Activated CD4-positive, CD25-positive, alpha-beta regulatory T cell treated with anti-CD3 and anti-CD28 coated beads, Interleukin-2, amount 50 U/mL, for 24 hours (primary cell): ENCODE measurements around the gene ARHGAP45.

Source experiments
- ATAC-seq, 2 donors: fragments of 150-1000 bp; cut with Tn5 transposase; one replicate each; pipeline ENCODE4 v1.10.0; 2021; ENCODE audit warnings: mild to moderate bottlenecking in 1 of 2, moderate library complexity in 1 of 2

The ARHGAP45 gene

DNA sequence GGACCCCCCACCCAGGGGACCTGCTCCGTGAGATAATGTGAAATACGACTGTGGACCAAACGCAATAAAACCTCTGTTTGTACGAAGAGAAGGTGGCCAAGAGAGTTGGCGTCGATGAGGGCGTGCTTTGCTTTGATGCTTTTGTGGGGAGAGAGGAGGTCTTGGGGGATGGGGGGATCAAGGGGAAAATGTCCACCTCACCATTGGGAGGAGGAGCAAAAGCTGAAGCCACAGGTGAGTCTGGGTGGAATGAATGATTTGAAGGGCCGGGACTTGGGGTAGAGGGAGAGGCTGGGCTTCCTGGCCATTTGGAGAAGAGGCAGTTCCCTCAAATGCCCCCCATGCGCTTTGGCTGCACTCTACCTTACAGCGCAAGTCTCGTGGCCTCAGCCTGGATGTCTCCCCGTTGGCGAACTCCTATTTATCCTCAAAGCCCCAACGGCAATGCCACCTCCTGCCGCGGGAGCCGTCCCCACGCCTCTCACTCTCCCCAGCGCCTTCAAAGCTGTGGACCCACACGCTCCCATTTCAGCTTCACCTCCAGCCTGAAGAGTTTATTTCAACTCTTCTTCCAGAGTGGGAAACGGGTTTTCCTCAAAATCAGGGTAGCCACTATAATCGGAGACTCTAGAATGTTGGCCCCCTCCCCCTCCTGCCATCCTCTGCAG, 27.9 kb upstream of the ARHGAP45 start:
- ATAC-seq, result no peak

DNA sequence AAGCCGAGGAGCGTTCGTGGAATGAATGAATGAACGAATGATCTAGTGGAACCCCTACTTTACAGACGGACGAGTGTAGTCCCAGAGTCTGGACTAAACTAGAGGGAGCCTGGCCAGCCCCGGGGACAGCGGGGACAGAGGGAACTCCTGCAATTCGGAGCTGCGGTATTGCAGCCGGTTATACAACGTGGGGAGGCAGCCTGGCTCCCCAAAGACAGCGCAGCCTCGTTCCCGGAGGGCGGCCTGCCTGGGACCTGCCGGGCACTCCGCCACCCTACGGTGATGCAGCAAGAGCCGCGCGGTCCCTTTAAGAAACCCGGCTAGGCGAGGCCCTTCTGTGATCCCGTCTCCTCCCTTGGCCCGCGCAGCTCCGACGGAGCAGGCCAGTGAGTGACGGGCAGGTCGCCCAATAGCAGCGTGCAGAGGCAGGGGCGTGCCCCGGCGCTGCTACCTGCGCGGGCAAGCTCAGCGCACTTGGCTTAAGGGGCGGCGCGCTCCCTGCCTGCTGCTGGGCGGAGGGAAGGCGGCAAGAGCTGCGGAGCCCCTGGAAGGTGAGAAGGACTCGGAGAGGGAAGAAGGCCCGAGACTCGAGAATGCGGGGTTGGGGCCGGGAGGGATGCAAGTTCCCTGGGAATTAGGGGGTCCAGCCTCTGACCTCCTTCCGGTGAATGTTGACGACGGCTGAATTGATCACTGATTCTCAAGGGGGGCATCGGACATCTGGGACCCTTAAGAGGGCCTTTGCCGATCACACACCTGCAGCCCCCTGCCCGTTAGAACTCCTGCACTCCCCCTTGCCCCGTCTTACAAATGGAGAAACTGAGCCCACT, 27.1 kb upstream of the ARHGAP45 start, which contains the start of gene ABCA7:
TSS of gene ABCA7 (plus strand) at position 462 of the 830 bp plus-strand sequence. CDS start 1,255 bp downstream, outside the sequence.
- peak; percentile 97 to 98 for ATAC-seq

DNA sequence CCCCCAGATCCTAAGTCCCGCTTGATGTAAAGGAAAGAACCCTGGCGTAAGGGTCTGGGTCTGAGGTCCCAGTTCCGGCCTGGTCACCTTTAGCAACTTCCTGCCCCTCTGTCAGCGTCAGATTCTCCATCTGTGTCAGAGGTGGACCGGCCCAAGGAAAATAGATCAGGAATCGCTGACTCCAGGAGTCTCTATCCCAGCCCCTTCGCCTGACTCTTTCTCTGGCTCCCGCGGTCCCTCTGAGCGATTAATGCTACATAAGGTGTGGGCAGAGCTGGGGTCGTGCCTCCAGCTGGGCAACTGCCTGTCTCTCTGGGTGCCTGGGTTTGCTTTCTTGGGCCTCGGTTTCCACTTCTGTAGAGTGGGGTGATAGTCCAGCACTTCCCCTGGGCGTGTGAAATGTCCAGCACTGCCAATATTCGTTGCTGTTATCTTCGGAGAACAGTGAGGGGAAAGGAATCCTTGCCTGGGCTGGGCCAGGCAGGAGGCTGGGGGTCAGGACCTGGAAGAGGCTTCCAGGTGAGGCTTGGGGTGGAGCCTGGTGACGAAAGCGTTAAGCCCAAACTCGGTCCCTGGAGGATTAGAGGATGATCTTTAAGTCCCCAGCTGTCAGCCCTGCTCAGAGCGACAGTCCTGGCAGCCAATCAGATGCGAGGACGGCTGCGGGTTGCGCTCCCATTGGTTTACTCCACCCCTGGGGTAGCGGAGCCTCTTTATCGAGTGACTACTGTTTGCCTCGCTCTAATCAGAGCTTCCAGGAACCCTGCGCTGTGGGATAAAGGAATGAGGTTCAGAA, 26.3 kb upstream of the ARHGAP45 start:
- peak; percentile 70 to 71 for ATAC-seq

DNA sequence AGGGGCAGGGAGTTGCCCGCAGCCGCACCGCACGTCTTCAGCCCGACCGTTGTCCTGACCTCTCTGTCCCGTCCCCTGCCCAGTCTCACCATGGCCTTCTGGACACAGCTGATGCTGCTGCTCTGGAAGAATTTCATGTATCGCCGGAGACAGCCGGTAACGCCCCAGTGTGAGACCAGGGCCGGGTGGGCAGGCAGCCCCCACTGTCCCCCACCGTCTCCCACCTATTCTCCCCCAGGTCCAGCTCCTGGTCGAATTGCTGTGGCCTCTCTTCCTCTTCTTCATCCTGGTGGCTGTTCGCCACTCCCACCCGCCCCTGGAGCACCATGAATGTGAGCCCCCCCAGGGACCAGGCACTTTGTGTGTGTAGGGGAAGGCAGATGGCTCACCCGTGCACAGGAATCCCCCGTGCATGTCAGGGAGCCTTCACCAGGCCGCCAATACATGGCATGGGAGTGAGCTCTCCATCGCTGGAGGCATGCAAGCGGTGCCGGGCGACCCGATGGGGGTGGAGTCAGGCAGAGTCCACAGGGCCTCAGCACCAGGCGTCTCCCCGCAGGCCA, 25.6 kb upstream of the ARHGAP45 start:
- ATAC-seq, result no peak

DNA sequence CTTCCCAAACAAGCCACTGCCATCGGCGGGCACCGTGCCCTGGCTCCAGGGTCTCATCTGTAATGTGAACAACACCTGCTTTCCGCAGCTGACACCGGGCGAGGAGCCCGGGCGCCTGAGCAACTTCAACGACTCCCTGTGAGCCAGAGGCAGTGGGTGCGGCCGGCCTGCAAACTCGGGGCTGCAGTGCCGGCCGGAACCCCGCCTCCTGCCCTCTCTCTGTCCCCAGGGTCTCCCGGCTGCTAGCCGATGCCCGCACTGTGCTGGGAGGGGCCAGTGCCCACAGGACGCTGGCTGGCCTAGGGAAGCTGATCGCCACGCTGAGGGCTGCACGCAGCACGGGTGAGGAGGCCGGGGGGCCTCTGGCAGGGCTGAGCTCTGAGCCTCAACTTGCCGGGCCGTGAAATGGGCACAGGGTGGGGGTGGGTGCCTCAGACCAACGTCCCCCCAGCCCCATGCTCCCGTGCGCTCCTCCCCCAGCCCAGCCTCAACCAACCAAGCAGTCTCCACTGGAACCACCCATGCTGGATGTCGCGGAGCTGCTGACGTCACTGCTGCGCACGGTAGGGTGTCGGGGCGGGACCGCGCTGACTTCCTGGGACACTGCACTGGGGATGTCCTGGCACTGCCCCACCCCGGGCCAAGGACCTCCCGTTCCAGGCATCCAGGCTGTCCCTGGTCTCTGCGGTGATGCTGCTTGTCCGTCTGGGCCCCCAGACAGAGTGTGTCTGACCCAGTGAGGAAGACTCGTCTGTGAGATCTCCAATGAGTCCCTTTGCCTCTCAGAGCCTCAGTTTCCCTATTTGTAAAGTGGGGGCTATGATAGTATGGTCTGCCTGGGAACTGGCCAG, 24.9 kb upstream of the ARHGAP45 start:
- no peak for ATAC-seq

DNA sequence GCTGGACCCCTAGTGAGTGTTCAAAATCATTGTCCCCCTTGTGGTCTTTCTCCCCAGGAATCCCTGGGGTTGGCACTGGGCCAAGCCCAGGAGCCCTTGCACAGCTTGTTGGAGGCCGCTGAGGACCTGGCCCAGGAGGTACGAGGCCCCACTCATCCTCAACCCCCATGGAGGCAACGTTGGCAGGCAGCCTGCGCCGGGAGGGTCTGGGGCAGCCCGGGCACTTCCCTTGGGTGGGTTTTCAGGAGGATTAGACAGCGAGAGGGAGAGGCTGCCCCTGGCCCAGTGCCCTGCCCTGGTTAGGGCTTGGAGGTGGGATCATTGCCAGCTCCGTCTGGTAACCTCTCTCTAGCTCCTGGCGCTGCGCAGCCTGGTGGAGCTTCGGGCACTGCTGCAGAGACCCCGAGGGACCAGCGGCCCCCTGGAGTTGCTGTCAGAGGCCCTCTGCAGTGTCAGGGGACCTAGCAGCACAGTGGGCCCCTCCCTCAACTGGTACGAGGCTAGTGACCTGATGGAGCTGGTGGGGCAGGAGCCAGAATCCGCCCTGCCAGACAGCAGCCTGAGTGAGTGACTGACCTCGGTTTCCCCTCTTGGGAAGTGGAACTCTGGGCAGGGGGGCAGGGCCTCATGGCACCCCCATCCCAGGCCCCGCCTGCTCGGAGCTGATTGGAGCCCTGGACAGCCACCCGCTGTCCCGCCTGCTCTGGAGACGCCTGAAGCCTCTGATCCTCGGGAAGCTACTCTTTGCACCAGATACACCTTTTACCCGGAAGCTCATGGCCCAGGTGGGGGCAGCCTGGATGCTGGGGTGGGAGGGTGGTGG, 24.1 kb upstream of the ARHGAP45 start:
- no peak for ATAC-seq

DNA sequence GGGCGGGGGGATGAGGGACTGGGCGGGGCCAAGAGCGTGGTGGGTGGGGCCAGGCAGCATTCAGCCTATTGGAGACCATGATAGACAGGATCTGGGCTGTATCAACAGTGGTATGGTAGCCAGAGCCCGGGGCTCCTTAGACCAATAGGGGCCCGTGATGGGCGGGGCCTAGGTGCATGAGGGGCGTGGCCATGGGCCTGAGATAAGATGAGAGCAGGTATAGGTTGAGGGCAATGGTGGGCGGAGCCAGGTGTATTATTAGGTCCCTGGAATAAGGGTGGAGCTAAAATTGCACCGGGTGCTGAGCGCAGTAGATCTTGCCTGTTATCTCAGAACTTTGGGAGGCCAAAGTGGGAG, 21.7 kb upstream of the ARHGAP45 start:
- peak; percentile 54 to 58 for ATAC-seq

DNA sequence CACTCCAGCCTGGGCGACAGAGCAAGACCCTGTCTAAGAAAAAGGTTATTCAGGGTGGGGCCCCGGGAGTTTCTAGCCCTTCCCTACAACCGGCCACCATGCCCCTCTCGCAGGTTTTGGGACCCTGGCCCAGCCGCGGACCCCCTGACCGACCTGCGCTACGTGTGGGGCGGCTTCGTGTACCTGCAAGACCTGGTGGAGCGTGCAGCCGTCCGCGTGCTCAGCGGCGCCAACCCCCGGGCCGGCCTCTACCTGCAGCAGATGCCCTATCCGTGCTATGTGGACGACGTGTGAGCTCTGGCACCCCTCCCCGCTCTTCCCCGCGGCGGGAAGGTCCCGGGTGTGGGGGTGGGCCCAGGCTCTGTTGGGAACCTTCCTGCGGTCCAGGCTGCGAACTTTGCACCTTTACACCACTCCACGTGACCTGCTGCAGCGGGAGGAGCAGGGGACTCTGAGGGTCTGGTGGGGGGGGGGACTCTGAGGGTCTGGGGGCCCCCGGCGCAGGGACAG, 20.8 kb upstream of the ARHGAP45 start:
- ATAC-seq, result no peak

DNA sequence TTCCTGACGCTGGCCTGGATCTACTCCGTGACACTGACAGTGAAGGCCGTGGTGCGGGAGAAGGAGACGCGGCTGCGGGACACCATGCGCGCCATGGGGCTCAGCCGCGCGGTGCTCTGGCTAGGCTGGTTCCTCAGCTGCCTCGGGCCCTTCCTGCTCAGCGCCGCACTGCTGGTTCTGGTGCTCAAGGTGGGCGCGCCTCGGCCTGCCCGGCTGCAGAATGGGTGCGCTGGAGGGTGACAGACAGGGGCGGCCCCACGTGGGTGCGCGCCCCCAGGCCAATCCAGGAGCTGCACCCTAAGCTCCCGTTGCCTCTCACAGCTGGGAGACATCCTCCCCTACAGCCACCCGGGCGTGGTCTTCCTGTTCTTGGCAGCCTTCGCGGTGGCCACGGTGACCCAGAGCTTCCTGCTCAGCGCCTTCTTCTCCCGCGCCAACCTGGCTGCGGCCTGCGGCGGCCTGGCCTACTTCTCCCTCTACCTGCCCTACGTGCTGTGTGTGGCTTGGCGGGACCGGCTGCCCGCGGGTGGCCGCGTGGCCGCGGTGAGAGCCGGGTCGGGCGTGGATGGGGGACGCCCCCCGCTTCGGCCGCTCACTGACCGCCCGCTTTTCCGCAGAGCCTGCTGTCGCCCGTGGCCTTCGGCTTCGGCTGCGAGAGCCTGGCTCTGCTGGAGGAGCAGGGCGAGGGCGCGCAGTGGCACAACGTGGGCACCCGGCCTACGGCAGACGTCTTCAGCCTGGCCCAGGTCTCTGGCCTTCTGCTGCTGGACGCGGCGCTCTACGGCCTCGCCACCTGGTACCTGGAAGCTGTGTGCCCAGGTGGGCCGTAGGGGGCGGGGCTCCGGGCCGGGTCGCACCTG, 19.9 kb upstream of the ARHGAP45 start:
- no peak for ATAC-seq

DNA sequence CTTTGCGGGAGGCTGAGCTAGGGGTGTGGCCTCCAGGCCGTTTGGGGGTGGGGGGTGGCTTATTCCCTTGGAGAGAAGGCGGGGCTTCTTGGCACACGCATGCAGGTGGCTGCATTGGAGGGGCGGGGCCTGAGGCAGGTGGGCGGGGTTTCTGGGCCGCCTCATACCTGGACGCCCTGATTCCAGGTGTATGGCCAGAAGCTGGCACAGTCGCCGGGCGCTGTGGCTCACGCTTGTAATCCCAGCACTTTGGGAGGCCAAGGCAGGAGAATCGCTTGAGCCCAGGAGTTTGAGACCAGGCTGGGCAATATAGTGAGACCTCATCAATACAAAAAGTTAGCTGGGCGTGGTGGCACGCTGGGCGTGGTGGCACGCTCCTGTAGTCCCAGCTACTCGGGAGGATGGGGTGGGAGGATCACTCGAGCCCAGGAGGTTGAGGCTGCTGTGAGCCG, 19.2 kb upstream of the ARHGAP45 start:
- ATAC-seq, result no peak

DNA sequence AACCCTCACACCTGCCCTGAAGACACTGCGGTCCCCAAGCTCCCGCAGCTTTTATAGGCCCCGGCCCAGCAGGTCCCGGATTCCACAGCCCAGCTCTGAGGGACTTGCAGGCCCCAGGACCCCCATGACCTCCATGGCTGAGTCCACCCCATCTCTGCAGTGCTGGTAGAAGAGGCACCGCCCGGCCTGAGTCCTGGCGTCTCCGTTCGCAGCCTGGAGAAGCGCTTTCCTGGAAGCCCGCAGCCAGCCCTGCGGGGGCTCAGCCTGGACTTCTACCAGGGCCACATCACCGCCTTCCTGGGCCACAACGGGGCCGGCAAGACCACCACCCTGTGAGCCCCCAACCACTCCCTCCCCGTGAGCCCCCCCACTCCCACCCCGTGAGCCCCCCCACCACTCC, 17.9 kb upstream of the ARHGAP45 start:
- no peak for ATAC-seq

DNA sequence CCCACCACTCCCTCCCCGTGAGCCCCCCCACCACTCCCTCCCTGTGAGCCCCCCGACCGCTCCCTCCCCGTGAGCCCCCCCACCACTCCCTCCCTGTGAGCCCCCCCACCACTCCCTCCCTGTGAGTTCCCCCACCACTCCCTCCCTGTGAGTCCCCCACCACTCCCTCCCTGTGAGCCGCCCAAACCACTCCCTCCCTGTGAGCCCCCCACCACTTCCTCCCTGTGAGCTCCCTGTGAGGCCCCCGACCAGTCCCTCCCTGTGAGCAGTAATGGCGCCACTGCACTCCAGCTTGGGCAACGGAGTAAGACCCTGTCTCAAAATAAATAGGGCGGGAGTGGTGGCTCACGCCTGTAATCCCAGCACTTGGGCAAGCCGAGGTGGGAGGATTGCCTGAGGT, 17.2 kb upstream of the ARHGAP45 start:
- ATAC-seq, result no peak

DNA sequence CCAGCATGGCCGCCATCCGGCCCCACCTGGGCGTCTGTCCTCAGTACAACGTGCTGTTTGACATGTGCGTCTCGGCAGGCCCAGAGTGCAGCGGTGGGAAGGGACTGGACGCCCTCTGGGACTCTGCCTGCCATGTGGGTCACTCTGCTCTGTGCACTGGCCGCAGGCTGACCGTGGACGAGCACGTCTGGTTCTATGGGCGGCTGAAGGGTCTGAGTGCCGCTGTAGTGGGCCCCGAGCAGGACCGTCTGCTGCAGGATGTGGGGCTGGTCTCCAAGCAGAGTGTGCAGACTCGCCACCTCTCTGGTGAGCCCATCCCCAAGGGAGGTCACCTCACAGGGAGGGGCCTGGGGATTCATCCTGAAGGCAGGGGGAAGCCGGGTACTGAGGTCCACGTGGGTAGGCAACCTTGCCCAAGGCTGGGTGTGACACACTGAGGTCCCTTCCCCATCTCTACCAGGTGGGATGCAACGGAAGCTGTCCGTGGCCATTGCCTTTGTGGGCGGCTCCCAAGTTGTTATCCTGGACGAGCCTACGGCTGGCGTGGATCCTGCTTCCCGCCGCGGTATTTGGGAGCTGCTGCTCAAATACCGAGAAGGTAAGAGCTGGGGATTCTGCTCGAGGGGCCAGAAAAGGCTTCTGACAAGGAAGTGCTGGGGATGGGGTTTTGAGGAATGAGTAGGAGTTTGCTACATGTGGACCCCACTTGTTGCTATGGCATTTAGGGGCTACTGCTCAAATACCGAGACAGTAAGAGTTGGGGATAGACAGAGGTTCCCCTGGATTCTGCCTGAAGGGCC, 15.8 kb upstream of the ARHGAP45 start:
- no peak for ATAC-seq

DNA sequence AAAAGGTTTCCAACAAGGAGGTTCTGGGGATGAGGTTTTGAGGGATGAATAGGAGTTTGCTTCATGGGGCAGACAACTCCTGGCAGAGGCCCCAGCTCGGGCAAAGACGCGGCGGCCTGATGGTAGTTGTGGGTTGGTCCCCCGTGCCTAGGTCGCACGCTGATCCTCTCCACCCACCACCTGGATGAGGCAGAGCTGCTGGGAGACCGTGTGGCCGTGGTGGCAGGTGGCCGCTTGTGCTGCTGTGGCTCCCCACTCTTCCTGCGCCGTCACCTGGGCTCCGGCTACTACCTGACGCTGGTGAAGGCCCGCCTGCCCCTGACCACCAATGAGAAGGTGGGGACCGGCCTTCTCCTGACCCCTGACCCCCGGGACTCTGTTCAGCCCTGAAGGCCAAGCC, 15.2 kb upstream of the ARHGAP45 start:
- ATAC-seq, result no peak

DNA sequence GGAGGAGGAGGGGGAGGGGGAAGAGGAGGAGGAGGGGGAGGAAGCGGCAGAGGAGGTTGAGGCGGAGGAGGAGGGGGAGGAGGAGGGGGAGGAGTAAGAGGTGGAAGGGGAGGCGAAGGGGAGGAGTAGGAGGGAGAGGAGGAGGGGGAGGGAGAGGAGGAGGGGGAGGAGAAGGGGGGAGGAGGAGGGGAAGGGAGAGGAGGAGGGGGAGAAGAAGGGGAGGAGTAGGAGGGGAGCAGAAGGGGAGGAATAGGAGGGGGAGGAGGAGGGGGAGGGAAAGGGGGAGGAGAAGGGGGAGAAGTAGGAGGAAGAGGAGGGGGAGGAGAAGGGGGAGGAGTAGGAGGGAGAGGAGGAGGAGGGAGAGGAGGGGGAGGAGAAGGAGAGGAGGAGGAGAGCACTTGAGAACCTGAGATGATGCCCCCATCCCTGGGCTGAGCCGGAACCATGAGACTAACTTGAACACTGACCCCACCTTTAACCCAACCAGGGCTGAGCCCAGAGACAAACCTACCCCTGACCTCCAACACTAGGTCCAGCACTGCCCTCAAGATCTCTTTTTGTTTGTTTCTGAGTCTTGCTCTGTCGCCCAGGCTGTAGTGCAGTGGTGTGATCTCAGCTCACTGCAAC, 14.5 kb upstream of the ARHGAP45 start:
- no peak for ATAC-seq

DNA sequence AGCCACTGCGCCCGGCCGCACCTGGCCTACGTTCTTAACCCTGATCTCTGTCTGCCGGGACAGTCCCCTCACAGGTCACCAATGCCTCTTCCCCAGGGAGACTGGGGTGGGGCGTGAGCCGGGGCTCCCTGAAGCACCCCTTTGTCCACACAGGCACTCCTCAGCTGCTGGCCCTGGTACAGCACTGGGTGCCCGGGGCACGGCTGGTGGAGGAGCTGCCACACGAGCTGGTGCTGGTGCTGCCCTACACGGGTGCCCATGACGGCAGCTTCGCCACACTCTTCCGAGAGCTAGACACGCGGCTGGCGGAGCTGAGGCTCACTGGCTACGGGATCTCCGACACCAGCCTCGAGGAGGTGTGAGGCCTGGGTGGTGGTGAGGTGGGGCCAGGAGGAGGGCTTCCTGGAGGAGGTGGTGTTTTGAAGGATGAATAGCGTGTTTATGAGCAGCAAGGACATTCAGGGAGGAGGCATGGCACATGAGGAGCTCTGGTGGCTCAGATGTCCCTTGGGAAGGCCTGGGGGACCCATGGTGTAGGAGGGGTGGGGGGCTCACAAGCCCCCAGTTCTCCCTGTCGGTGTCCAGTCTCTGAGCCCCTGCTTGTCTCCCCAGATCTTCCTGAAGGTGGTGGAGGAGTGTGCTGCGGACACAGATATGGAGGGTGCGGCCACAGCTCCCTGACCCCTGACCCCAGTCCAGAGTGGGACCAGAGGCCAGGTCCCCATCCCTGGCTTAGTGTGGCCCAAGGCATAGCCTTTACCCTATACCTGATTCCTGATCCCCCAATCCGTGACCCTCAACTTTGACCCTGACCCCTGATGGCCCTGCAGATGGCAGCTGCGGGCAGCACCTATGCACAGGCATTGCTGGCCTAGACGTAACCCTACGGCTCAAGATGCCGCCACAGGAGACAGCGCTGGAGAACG, 13.5 kb upstream of the ARHGAP45 start:
- no peak for ATAC-seq
